ENCODE data around the gene KCNJ10.

The KCNJ10 gene

DNA sequence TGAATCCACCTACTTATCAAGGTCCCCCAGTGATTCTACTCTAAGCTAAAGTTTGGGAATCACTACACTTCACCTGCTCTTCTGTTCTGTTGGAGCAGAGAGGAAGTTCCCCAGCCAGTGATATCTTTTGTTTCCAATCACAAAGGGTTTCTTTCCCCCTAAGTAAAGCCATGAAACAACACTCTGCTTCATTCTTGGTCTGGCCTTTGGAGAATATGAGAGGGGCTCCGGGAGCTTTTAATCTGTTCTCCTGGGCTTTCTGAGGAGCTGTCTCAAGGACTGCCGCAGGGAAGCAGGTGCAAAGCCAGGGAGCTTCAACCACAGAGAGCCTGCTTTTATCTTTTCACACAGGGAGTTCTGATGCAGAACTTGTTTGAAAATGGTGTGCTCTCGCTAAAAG lies 105.8 kb downstream of the KCNJ10 start:
- Histone ChIP-seq H3K27ac (no peak overlapping the region), H3K4me3 (ENCODE audit: low read depth, low read length) (no peak overlapping the region), H2AFZ (no peak overlapping the region), H3K4me2 (ENCODE audit: low read length) (no peak overlapping the region), H3K79me2 (no peaks in the 10 kb centered on the region), H3K27me3 (ENCODE audit: control insufficient read depth, insufficient read depth, low read length) (no peaks in the 10 kb centered on the region), H3K9me3 (ENCODE audit: control insufficient read depth, low read length) (no peaks in the 10 kb centered on the region), H3K4me1 (peaks cover 5% of the 10 kb centered on the region), H3K36me3 (ENCODE audit: control insufficient read depth, insufficient read depth, low read length) (no peaks in the 10 kb centered on the region), H3K9ac (no peak overlapping the region)
- TF ChIP-seq, protein P1, sequence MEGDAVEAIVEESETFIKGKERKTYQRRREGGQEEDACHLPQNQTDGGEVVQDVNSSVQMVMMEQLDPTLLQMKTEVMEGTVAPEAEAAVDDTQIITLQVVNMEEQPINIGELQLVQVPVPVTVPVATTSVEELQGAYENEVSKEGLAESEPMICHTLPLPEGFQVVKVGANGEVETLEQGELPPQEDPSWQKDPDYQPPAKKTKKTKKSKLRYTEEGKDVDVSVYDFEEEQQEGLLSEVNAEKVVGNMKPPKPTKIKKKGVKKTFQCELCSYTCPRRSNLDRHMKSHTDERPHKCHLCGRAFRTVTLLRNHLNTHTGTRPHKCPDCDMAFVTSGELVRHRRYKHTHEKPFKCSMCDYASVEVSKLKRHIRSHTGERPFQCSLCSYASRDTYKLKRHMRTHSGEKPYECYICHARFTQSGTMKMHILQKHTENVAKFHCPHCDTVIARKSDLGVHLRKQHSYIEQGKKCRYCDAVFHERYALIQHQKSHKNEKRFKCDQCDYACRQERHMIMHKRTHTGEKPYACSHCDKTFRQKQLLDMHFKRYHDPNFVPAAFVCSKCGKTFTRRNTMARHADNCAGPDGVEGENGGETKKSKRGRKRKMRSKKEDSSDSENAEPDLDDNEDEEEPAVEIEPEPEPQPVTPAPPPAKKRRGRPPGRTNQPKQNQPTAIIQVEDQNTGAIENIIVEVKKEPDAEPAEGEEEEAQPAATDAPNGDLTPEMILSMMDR (IDR thresholded peaks at IDR 0.05) = no peak

DNA sequence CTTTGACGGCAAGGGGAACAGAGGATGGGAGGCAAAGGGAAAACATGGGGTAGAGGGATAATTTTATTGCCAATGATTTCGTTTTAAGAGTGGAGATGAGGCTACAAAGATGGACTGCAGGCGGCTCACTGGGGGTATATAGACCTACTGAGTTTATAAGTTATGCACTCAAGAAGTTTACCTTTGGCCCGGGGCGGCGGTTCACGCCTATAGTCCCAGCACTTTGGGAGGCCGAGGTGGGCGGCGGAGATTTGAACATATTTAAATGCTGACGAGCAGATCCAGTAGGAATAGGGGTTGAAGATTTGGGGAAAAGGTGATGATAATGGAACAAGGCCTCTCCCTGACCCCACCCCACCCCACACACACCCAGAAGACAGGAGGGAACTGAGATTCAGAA lies 107.8 kb downstream of the KCNJ10 start:
- TF ChIP-seq, protein P1 (IDR thresholded peaks at IDR 0.05) = no peak
- H3K9me3 ChIP-seq (ENCODE audit: control insufficient read depth, low read length) = no peaks in the 10 kb centered on the region
- no peaks in the 10 kb centered on the region for H3K79me2 ChIP-seq
- H2AFZ ChIP-seq = no peak overlapping the region
- no peak overlapping the region for H3K4me2 ChIP-seq (ENCODE audit: low read length)
- H3K9ac ChIP-seq = no peak overlapping the region
- H3K4me1 ChIP-seq = peaks cover 5% of the 10 kb centered on the region
- no peaks in the 10 kb centered on the region for H3K36me3 ChIP-seq (ENCODE audit: control insufficient read depth, insufficient read depth, low read length)
- no peak overlapping the region for H3K27ac ChIP-seq
- H3K4me3 ChIP-seq (ENCODE audit: low read depth, low read length) = no peak overlapping the region
- H3K27me3 ChIP-seq (ENCODE audit: control insufficient read depth, insufficient read depth, low read length) = no peaks in the 10 kb centered on the region

DNA sequence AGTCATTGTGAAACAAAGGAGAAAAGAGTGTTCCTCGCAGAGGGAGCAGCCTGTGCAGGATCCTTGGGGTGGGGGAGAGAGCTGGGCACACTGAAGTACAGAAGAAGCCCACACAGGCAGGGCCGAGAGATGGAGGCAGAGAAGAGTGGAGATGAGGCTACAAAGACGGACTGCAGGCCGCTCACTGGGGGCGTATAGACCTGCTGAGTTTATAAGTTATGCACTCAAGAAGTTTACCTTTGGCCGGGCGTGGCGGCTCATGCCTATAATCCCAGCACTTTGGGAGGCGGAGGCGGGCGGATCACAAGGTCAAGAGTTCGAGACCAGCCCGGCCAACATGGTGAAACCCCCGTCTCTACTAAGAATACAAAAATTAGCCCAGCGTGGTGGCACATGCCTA lies 108.3 kb downstream of the KCNJ10 start:
- H3K79me2 ChIP-seq = no peaks in the 10 kb centered on the region
- no peak overlapping the region for H3K9ac ChIP-seq
- no peaks in the 10 kb centered on the region for H3K9me3 ChIP-seq (ENCODE audit: control insufficient read depth, low read length)
- H3K4me2 ChIP-seq (ENCODE audit: low read length) = no peak overlapping the region
- H3K4me1 ChIP-seq = peaks cover 5% of the 10 kb centered on the region
- TF ChIP-seq, protein P1 (IDR thresholded peaks at IDR 0.05) = no peak
- no peaks in the 10 kb centered on the region for H3K36me3 ChIP-seq (ENCODE audit: control insufficient read depth, insufficient read depth, low read length)
- H3K27ac ChIP-seq = no peak overlapping the region
- H2AFZ ChIP-seq = no peak overlapping the region
- H3K4me3 ChIP-seq (ENCODE audit: low read depth, low read length) = no peak overlapping the region
- H3K27me3 ChIP-seq (ENCODE audit: control insufficient read depth, insufficient read depth, low read length) = no peaks in the 10 kb centered on the region

DNA sequence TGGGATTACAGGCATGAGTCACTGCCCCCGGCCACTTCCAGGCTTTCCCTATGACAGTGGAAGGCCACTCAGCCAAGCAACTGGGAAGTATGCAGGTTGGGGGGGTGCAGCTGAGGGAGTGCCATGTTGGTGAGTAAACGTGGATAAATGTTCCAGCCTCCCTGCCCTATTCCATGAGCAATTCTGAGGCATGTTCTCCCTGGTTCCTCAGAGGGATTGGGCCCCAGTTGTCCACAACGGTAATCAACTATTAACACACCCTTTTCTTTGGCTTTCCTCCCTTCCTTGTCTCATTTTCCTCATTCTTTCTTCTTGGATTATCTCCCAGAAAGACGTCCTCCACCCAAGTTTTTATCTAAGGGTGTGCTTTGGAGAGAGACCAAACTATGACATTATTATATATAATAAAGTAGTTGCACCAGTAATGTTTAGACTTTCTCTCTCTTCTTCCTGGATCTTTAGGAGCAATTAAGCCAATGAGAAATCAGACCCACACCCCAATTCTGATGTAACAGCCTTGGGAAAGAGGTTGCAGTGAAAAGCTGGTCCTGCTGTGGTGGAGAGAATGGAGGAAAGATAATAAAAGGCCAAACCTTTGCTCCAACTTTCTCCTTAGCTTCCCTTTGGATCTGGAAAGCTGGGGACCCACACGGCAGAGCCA lies 109.1 kb downstream of the KCNJ10 start:
- no peaks in the 10 kb centered on the region for H3K36me3 ChIP-seq (ENCODE audit: control insufficient read depth, insufficient read depth, low read length)
- TF ChIP-seq, protein P1 (IDR thresholded peaks at IDR 0.05) = no peak
- no peaks in the 10 kb centered on the region for H3K9me3 ChIP-seq (ENCODE audit: control insufficient read depth, low read length)
- H3K4me1 ChIP-seq = peaks cover 5% of the 10 kb centered on the region
- H3K4me2 ChIP-seq (ENCODE audit: low read length) = no peak overlapping the region
- H3K9ac ChIP-seq = no peak overlapping the region
- H3K4me3 ChIP-seq (ENCODE audit: low read depth, low read length) = no peak overlapping the region
- H2AFZ ChIP-seq = no peak overlapping the region
- no peaks in the 10 kb centered on the region for H3K27me3 ChIP-seq (ENCODE audit: control insufficient read depth, insufficient read depth, low read length)
- H3K27ac ChIP-seq = no peak overlapping the region
- H3K79me2 ChIP-seq = no peaks in the 10 kb centered on the region

DNA sequence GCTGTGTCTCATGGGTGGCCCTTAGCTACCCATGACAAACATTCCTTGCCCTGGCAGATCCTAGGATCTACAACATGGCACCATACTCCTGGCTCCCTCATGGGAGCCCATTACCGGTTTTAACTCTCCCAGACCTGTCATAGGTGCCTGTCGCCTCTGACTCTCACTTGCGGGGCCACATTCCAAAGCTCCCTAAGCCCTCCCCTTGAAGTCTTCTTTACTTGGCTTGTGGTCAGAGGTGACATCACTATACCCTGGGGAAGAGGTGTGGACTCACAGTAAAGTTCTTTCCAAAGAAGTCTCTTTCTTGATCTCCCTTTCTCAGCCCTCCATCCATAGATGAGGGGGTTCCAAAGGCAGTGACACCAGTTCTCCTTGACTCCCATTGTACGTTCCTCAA lies 110.5 kb downstream of the KCNJ10 start:
- Histone ChIP-seq H3K27ac (no peak overlapping the region), H3K4me2 (ENCODE audit: low read length) (no peak overlapping the region), H3K79me2 (no peaks in the 10 kb centered on the region), H3K9ac (no peak overlapping the region), H3K27me3 (ENCODE audit: control insufficient read depth, insufficient read depth, low read length) (no peaks in the 10 kb centered on the region), H3K36me3 (ENCODE audit: control insufficient read depth, insufficient read depth, low read length) (no peaks in the 10 kb centered on the region), H3K9me3 (ENCODE audit: control insufficient read depth, low read length) (no peaks in the 10 kb centered on the region), H3K4me1 (peaks cover 5% of the 10 kb centered on the region), H3K4me3 (ENCODE audit: low read depth, low read length) (no peak overlapping the region), H2AFZ (no peak overlapping the region)
- TF ChIP-seq, protein P1 (IDR thresholded peaks at IDR 0.05) = no peak

Data from parathyroid adenoma (tissue), 2 donors.